Measurements from ENCODE around the gene MX1.
A peak's percentile ranks its signal among the peaks of the same experiment; 100 is the strongest.
"Not testable (repeated sequence)": the region's sequence is repeated elsewhere in the genome, so short reads cannot be mapped to it uniquely, and the experiment has no call there.

The MX1 gene

GRCh38 chr21:41407541-41408460, 18.2 kb upstream of the MX1 start:
- no peak for DNase-seq

GRCh38 chr21:41410361-41410760, 15.7 kb upstream of the MX1 start:
- DNase-seq = no peak

- peak; percentile 19 for DNase-seq
These were observed 15.1 kb upstream of the MX1 start for GRCh38 chr21:41410767-41411448.

GRCh38 chr21:41411449-41412089, 14.5 kb upstream of the MX1 start:
- peak; percentile 19 for DNase-seq

GRCh38 chr21:41417505-41417904, 8.5 kb upstream of the MX1 start:
- DNase-seq = not testable (repeated sequence)

- no peak for DNase-seq
These were observed 7.6 kb upstream of the MX1 start for GRCh38 chr21:41418393-41418792.

GRCh38 chr21:41418956-41419680, 6.9 kb upstream of the MX1 start:
- DNase-seq = no peak

GRCh38 chr21:41419921-41420862, 5.8 kb upstream of the MX1 start:
- no peak for DNase-seq

- DNase-seq = not testable (repeated sequence)
These were observed 5.0 kb upstream of the MX1 start for GRCh38 chr21:41420998-41421397.

- no peak for DNase-seq
These were observed 3.3 kb upstream of the MX1 start for GRCh38 chr21:41422546-41423304.

GRCh38 chr21:41423305-41423636, 2.8 kb upstream of the MX1 start:
- DNase-seq = not testable (repeated sequence)

GRCh38 chr21:41425588-41425953, 468 bp upstream of the MX1 start:
- no peak for DNase-seq

GRCh38 chr21:41426676-41427404, 801 bp downstream of the MX1 start:
- DNase-seq = no peak

GRCh38 chr21:41427556-41427955, 1.5 kb downstream of the MX1 start:
- no peak for DNase-seq

GRCh38 chr21:41428311-41428710, 2.3 kb downstream of the MX1 start:
- no peak for DNase-seq

- no peak for DNase-seq
These were observed 2.8 kb downstream of the MX1 start for GRCh38 chr21:41428847-41429246.

GRCh38 chr21:41429305-41429704, 3.3 kb downstream of the MX1 start:
- no peak for DNase-seq

GRCh38 chr21:41429925-41430491, 4.0 kb downstream of the MX1 start:
- no peak for DNase-seq

- no peak for DNase-seq
These were observed 5.9 kb downstream of the MX1 start for GRCh38 chr21:41431788-41432548.

All from NCI-H82 (cell line).